GM12878 (cell line): ENCODE measurements around the gene LMF2.

Experiments used
- SMC3 ChIP-seq: IDR thresholded peaks from 2 replicates; pipeline ENCODE4 v1.6.1; 2011; ENCODE audit warnings: low read length, improper control_type of control experiment, borderline replicate concordance
- SREBF2 ChIP-seq: IDR thresholded peaks from 2 replicates; pipeline ENCODE4 v1.6.1; 2012; ENCODE audit warnings: mild to moderate bottlenecking, low read length

DNA sequence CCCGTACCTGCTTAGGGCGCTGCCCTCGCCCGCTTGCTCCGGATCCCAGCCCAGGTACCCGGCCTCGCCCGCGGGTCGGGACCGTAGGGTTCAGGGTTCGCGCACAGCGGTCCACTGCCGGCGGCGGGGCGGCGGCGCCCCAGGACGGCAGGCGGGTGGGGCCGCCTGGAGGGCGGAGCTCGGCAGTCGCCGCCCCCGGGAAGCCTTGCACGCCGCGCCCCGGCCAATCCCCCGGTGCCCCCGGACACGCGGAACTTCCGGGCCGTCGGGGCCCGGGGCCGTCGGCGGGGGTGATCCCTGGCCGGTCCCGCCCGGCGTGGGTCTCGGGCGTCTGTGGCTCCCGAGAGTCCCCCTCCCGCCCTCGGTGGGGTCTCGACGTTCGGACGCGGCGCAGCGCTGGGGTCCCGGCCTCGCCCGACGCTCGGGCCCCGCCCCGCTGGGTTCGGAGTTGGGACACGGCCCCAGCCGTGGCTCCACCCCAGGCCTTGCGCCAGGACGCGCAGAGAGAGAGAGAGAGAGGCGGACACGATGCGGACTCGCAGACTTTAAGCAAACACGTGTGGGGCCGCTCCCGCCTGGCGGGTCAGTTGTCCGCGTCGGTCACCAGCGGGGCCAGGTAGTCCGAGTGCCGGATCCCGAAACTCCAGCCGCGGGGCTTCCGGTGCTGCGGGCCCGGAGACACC lies 22.5 kb upstream of the LMF2 start, which contains the start of gene TYMP:
- TF ChIP-seq SREBF2 (no peak), SMC3 (peak; percentile 9; the same call in 1 of the 2 replicates)
